HEK293T (cell line): ENCODE data around the gene OLFM1.

Source experiments
- CTCF ChIA-PET: fragments of 350-600 bp; formaldehyde crosslinking; extraction: SDS; loops from one replicate; lab custom pipeline; 2021; ENCODE audit warnings: antibody characterized with exemption, inconsistent platforms; lab: Yijun Ruan, JAX
- POLR2A ChIA-PET: fragments of 350-600 bp; formaldehyde crosslinking; extraction: SDS; loops from one replicate; lab custom pipeline; 2020; ENCODE audit warnings: antibody characterized with exemption, inconsistent platforms; lab: Yijun Ruan, JAX
- DNase-seq: peaks from one replicate; pipeline ENCODE4 v3.0.0; 2012; ENCODE audit warnings: mixed read lengths; ENCODE audit errors: extremely low spot score
- ARNT ChIP-seq: fragments of 450-650 bp; IDR thresholded peaks from 2 replicates; pipeline ENCODE4 v1.6.1; 2017; ENCODE audit warnings: mild to moderate bottlenecking
- BHLHE40 ChIP-seq: fragments of 450-650 bp; IDR thresholded peaks from 2 replicates; pipeline ENCODE4 v1.6.1; 2016; ENCODE audit warnings: mild to moderate bottlenecking, moderate library complexity, borderline replicate concordance
- CTBP1 ChIP-seq: fragments of 450-650 bp; IDR thresholded peaks from 2 replicates; pipeline ENCODE4 v1.6.1; 2016; ENCODE audit warnings: borderline replicate concordance
- ELF4 ChIP-seq: fragments of 450-650 bp; IDR thresholded peaks from 2 replicates; pipeline ENCODE4 v1.6.1; 2017; ENCODE audit warnings: antibody characterized with exemption
- FOXA1 ChIP-seq: fragments of 450-650 bp; IDR thresholded peaks from 2 replicates; pipeline ENCODE4 v1.6.1; 2016; ENCODE audit warnings: mild to moderate bottlenecking
- FOXK2 ChIP-seq: fragments of 450-650 bp; IDR thresholded peaks from 2 replicates; pipeline ENCODE4 v1.6.1; 2016; ENCODE audit warnings: mild to moderate bottlenecking
- FOXM1 ChIP-seq: fragments of 450-650 bp; IDR thresholded peaks from 2 replicates; pipeline ENCODE4 v1.6.1; 2017; ENCODE audit warnings: mild to moderate bottlenecking, borderline replicate concordance
- HDGF ChIP-seq: fragments of 450-650 bp; IDR thresholded peaks from 2 replicates; pipeline ENCODE4 v1.6.1; 2017; ENCODE audit warnings: antibody characterized with exemption, borderline replicate concordance
- L3MBTL2 ChIP-seq: fragments of 450-650 bp; conservative IDR thresholded peaks from 2 replicates; pipeline ENCODE4 v1.6.1; 2016; ENCODE audit warnings: mild to moderate bottlenecking
- LEF1 ChIP-seq: fragments of 450-650 bp; IDR thresholded peaks from 2 replicates; pipeline ENCODE4 v1.6.1; 2017; ENCODE audit warnings: mild to moderate bottlenecking, borderline replicate concordance
- NFRKB ChIP-seq: fragments of 450-650 bp; IDR thresholded peaks from 2 replicates; pipeline ENCODE4 v1.6.1; 2016; ENCODE audit warnings: mild to moderate bottlenecking, moderate library complexity
- PKNOX1 ChIP-seq: fragments of 450-650 bp; IDR thresholded peaks from 2 replicates; pipeline ENCODE4 v1.6.1; 2016
- SP1 ChIP-seq: fragments of 450-650 bp; IDR thresholded peaks from 2 replicates; pipeline ENCODE4 v1.6.1; 2017
- SUZ12 ChIP-seq: fragments of 450-650 bp; IDR thresholded peaks from 2 replicates; pipeline ENCODE4 v1.6.1; 2016; ENCODE audit warnings: mild to moderate bottlenecking
- TARDBP ChIP-seq: fragments of 450-650 bp; IDR thresholded peaks from 2 replicates; pipeline ENCODE4 v1.6.1; 2016
- ZNF384 ChIP-seq: fragments of 450-650 bp; IDR thresholded peaks from 2 replicates; pipeline ENCODE4 v1.6.1; 2016

The OLFM1 gene

GRCh38 chr9:135048046-135048757 is 39.3 kb upstream of the OLFM1 start:
- no peak for DNase-seq
- ChIA-PET CTCF (no interaction called here), POLR2A (no interaction called here)
- TF ChIP-seq L3MBTL2 (no peak), BHLHE40 (no peak), ELF4 (no peak), LEF1 (no peak), TARDBP (no peak), SP1 (no peak), ZNF384 (no peak), NFRKB (no peak), PKNOX1 (no peak), SUZ12 (no peak)

GRCh38 chr9:135048758-135049444 is 38.6 kb upstream of the OLFM1 start:
- no peak for DNase-seq
- CTCF ChIA-PET: no interaction called here
- TF ChIP-seq CTBP1: no peak
- no peak for TF ChIP-seq TARDBP
- POLR2A ChIA-PET: no interaction called here

GRCh38 chr9:135049460-135049859 is 38.0 kb upstream of the OLFM1 start:
- DNase-seq: no peak
- CTCF ChIA-PET: no interaction called here
- POLR2A ChIA-PET: no interaction called here
- TF ChIP-seq L3MBTL2: no peak
- no peak for TF ChIP-seq SUZ12
- TF ChIP-seq FOXM1: no peak
- TF ChIP-seq ELF4: no peak
- TF ChIP-seq PKNOX1: no peak
- no peak for TF ChIP-seq ZNF384
- no peak for TF ChIP-seq FOXA1
- no peak for TF ChIP-seq NFRKB
- TF ChIP-seq HDGF: no peak

GRCh38 chr9:135050072-135050990 is 37.1 kb upstream of the OLFM1 start:
- no peak for DNase-seq
- ChIA-PET POLR2A (no interaction called here), CTCF (no interaction called here)
- TF ChIP-seq BHLHE40: no peak
- no peak for TF ChIP-seq FOXK2
- no peak for TF ChIP-seq SUZ12
- TF ChIP-seq ZNF384: no peak
- no peak for TF ChIP-seq CTBP1
- TF ChIP-seq PKNOX1: no peak
- no peak for TF ChIP-seq LEF1
- TF ChIP-seq SP1: no peak
- no peak for TF ChIP-seq L3MBTL2
- no peak for TF ChIP-seq HDGF
- no peak for TF ChIP-seq ELF4
- TF ChIP-seq TARDBP: no peak
- TF ChIP-seq NFRKB: no peak
- no peak for TF ChIP-seq FOXM1
- no peak for TF ChIP-seq ARNT

GRCh38 chr9:135051316-135052038 is 36.0 kb upstream of the OLFM1 start:
- ChIA-PET POLR2A (no interaction called here), CTCF (no interaction called here)
- no peak for TF ChIP-seq SUZ12
- TF ChIP-seq L3MBTL2: no peak
- TF ChIP-seq NFRKB: no peak
- TF ChIP-seq PKNOX1: no peak
- no peak for TF ChIP-seq FOXA1
- no peak for TF ChIP-seq SP1
- no peak for TF ChIP-seq ARNT
- no peak for DNase-seq
